HG03175 (cell line): ENCODE measurements around the gene ANGPTL1.
"Not testable (repeated sequence)": the region's sequence is repeated elsewhere in the genome, so short reads cannot be mapped to it uniquely, and the experiment has no call there.

Experiments
- ATAC-seq: cut with Tn5 transposase; IDR thresholded peaks from one replicate; pipeline ENCODE4 v1.9.1; 2021; ENCODE audit warnings: mild to moderate bottlenecking, moderate library complexity; ENCODE audit not compliant: unreplicated experiment

The ANGPTL1 gene

GRCh38 chr1:178868706-178869105, 2.2 kb downstream of the ANGPTL1 start:
- ATAC-seq: no peak

- no peak for ATAC-seq
Observed at GRCh38 chr1:178867670-178868069, 3.2 kb downstream of the ANGPTL1 start.

- ATAC-seq: no peak
Observed at GRCh38 chr1:178864326-178864725, 6.6 kb downstream of the ANGPTL1 start.

DNA sequence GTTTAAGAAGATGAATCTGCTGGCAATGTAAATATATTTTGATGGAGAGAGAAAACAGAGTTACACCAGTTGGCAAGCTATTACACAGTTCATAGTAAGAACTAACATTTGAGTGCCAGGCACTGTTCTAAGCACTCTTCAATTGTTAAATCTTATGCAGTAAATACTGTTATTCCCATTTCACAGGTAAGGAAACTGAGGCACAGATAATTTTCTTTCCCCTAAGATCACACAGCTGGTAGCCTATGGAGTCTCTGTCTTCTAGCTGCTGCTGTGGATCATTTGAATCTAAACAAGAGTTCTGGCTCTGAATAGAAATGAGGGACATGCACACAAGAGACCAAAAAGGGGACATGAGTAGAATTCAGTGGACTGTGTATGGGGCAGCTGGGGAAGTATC, 8.0 kb downstream of the ANGPTL1 start:
- no peak for ATAC-seq

DNA sequence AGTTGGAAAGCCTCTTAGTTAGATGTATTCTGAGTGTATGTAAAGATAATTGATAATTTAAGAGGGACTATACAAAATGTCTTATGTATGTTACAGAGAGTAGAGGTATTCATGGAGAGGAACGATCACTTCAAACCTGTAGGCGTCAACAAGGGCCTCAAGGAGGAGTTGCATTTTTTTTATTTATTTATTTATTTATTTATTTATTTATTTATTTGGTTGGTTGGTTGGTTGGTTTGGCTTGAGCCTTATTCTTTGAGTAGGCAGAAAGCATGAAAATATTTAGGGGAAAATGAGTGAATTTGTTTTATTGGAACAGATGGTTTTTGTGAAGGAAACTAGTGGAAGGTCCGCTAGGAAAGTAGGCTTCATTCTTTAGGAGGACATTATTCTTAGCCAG, 8.5 kb downstream of the ANGPTL1 start:
- no peak for ATAC-seq

DNA sequence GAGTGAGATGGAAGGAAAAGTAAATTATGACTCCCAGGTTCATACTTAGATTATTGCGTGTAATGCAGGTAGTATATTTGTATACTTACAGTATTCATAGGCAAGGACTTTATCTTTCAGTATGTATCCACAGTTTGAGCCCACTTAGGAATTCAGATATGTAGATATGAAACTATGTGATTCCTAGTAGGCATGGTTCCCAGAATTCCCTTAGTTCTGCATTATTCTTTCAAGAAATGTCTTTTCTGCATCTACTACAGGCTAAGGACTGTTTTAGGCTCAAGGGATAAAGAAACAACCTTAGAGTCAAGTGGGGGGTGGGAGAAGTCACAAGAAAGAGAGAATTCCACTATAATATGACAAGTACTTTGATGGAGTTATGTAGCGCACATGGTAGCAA, 13.8 kb downstream of the ANGPTL1 start:
- no peak for ATAC-seq

DNA sequence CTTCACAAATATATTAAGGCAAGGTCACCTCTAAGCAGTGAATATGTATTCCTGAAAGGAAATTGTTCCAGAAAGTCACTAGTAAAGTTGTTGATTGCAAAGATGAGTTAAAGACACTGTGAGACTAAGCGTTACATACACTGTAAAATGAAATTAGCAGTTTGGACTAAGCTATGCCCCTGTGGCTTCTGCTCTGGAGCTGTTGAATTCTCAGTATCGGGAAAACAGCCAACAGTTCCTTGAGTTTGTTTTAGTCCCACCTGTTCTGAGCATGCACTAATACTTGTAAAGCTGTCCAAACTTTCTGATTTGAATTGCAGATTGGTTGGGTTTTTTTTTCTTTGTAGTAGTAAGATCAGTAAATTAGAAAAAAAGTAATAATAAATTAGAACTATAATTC, 21.0 kb downstream of the ANGPTL1 start:
- ATAC-seq: no peak

- not testable (repeated sequence) for ATAC-seq
Observed at GRCh38 chr1:178847919-178848318, 23.0 kb downstream of the ANGPTL1 start.

DNA sequence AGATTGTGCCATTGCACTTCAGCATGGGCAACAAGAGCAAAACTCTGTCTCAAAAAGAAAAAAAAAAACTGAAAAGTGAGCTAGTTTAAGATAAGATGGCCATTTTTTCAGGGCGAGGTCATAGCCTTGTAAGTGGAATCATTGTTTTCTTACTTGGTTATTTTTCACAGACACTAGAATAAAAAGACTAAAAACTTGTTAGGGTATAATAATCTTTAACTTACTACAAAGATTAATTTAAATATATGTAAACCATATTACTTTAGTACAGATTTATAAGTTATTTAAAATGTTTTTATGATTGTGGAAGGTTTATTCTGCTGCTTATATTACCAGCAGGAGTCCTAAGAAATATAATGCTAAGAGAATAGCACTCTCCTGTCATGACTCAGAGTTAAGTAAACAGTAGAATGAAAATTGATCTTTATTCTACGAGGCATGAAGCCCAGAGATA, 23.5 kb downstream of the ANGPTL1 start:
- no peak for ATAC-seq

DNA sequence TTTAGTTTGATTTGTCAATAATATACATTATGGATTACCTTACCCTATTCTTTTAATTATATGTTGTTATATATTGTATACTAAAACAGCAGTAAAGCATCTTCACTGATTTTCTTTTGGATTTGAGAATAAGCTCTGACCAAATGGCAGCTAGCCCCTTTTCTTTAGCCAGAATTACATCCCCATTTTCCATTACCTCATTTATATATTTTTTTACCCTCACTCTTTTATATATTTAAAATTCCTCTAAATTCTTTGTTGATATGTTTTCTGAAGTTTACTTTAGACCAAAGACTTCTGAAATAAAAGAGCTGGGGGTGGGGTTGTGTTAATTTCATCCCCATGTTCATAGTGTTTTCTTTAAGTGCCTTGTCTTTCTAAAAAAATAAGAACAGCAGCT, 24.6 kb downstream of the ANGPTL1 start:
- no peak for ATAC-seq

- no peak for ATAC-seq
Observed at GRCh38 chr1:178844436-178844835, 26.4 kb downstream of the ANGPTL1 start.

DNA sequence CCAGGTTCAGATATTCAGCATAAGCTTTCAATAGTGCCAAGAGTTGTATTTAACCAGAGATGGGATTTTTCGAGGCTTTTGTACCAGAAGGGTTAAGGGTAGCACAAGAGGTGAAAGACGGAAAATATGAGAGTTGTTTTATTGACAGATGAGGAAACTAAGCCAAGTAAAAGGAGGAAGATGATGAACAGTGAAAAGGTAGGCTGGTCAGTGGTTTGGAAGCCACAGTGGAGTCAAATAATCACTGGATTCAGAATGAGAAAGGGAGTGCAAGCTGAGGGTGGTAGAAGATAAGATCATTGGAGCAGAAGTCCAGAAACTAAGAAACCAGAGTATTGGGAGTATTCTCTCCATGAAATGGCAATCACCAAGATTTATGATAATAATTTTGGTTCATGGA, 45.7 kb downstream of the ANGPTL1 start:
- ATAC-seq: no peak

- no peak for ATAC-seq
Observed at GRCh38 chr1:178821134-178821866, 49.6 kb downstream of the ANGPTL1 start.

GRCh38 chr1:178819123-178819522, 51.8 kb downstream of the ANGPTL1 start:
- ATAC-seq: no peak

DNA sequence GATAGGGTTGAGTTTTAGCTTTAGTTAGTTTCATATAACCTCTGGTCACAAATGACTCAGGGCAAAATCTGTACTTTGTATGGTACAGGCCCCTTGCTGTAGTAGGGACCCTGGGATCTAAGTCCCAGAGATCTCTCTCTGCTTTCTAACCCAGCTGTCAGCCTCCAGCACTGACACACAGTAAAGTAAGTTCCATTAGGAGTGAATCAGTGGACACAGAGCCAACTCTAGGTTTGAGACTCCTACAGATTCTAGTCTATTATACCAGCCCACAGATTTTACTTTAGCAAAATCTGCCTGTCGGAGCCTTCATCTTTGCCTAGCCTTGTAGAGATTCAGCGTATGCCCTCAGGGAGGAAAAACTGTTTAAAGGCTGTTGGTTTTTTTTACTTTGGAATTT, 52.5 kb downstream of the ANGPTL1 start:
- no peak for ATAC-seq

DNA sequence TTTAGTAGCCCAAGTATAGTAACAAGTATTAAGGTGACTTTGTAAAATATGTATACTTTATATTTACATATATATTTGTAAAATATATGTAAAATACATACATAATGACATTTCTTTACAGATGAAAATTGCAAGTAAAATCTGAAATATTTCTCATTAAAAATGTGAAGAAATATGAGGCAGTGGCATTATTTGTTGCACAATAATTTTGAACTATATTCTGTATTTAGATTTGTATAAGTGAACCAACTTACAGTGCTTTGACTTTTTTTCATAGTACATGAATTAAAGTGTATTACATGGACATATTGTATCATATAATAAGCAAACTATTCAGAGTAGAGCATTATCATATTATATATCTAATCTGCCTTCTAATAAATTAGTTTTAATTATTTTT, 60.3 kb downstream of the ANGPTL1 start:
- no peak for ATAC-seq

DNA sequence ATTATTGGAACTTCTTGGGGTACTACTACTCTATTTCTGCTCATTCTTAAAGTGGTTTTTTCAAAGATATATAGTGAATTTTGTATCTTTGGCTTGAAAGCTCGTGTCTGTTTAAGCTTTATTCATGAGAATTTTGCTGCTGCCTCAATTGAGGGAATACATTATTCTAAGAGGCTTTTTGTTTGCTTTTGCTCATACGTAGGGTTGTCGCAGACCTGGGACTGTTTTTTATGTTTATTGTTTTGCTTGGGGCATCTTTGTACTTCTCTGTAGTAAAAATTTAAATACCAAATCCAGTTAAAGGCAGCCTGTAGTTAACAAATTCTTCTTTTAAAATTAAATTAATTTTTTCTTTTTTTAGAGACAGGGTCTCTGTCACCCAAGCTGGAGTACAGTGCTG, 62.3 kb downstream of the ANGPTL1 start:
- ATAC-seq: no peak

GRCh38 chr1:178806665-178807300, 64.1 kb downstream of the ANGPTL1 start:
- ATAC-seq: no peak

- no peak for ATAC-seq
Observed at GRCh38 chr1:178802873-178803272, 68.0 kb downstream of the ANGPTL1 start.
